Measurements from ENCODE around the gene RPL18.

The RPL18 gene

DNA sequence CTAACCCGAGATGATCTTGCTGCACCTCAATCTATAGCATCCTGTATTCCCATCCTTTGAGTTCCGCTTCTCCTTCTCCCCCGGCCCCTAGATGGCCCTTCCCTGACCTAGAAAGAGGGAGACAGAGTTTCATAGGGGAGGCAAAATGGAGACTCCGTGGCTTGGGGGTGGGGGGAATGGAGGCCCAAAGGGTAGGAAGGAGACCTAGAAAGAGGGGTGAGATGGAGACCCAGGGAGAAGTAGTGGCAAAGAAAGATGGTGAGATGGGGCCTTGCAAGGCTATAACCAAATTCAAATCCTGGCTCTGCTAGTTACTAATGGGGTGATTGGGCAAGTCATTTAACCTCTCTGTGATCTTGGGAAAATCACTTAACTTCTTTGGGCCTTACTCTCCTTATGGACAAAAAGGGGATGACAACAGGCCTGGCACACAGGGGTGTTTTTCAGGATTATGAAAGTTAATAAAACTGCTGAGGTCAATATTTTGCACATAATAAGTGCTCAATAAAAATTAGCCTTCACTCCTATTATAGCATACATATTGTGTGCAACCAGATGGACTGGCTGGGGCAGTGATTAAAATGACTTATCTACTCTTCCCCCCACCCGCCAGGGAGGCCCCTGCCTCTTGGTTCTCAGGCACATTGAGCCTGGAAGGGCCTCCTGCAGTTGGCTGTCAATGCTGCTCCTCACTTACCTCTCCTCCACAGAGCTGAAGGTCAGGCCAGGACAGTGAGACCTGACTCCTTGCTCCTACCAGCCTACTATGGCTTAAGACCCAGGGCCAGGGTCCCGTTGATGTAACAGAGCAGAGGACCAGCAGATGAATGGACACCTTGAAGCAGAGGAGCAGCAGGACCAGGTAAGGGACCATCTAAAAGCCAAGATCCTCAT lies 961 bp upstream of the RPL18 start:
- H3K4me1 ChIP-seq (ENCODE audit: control insufficient read depth, low read depth, low read length), result peaks cover 14% of the 10 kb centered on the region
- H3K4ac ChIP-seq (ENCODE audit: low read depth, low read length), result peak overlapping the region; percentile 44
- H3K36me3 ChIP-seq (ENCODE audit: control insufficient read depth, insufficient read depth, low read length), result peaks cover 26% of the 10 kb centered on the region
- no peak overlapping the region for H2BK120ac ChIP-seq (ENCODE audit: low read depth, low read length)
- peak overlapping the region; percentile 89 for H2BK5ac ChIP-seq (ENCODE audit: low read length)
- peak overlapping the region; percentile 79 for H3K4me3 ChIP-seq (ENCODE audit: low read length)
- H2AK5ac ChIP-seq (ENCODE audit: low read length), result peak overlapping the region; percentile 97
- H4K8ac ChIP-seq (ENCODE audit: low read depth, low read length), result no peak overlapping the region
- peak overlapping the region; percentile 65 for H3K18ac ChIP-seq (ENCODE audit: low read length)
- H3K79me2 ChIP-seq (ENCODE audit: control insufficient read depth, insufficient read depth, low read length), result peaks cover 33% of the 10 kb centered on the region
- H3K27me3 ChIP-seq (ENCODE audit: insufficient read depth, low read length, poor library complexity), result no peaks in the 10 kb centered on the region
- no peak overlapping the region for H2BK15ac ChIP-seq (replicated peaks; ENCODE audit: low read depth)
- H4K5ac ChIP-seq (ENCODE audit: low read length), result peak overlapping the region; percentile 77
- H3K27ac ChIP-seq (ENCODE audit: low read depth, low read length), result peak overlapping the region; percentile 45
- H3K9ac ChIP-seq (ENCODE audit: low read length), result peak overlapping the region; percentile 94
- H3K56ac ChIP-seq (ENCODE audit: low read length), result peak overlapping the region; percentile 95
- DNase-seq, result no peak
- H3K79me1 ChIP-seq (ENCODE audit: low read length), result peaks cover 11% of the 10 kb centered on the region
- peak overlapping the region; percentile 73 for H3K4me2 ChIP-seq (ENCODE audit: low read length)
- H3K23ac ChIP-seq (ENCODE audit: low read length), result peak overlapping the region; percentile 24
- no CpG with 5 or more reads among the region's 6 CpGs for WGBS (ENCODE audit: extremely low coverage, insufficient coverage, low lambda C conversion rate)

DNA sequence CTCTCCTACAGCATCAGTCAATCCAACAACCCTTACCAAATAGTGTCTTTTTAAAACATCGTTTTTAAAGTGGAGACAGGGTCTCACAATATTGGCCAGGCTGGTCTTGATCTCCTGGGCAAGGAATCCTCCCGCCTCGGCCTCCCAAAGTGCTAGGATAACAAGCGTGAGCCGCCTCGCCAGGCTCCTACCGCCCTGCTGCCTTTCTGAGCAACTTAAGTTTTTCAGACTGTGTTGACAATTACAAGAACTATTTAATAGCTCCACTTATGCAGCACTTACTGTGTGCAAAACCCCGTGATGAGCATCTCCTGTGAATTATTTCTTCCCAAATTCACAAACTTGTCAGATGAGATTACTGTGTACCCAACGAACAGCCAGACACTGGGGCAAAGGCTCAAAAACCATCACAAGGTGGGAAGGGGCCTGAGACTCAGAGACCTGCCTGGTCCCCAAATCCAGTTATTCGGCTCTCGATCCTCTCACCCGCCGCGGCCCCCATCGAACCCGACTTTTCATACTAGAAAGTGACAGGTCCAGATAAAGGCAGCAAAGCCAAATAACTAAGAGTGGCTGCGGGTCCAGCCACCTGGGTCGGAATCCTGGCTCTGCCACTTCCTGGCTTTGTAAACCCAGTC lies 581 bp downstream of the RPL18 start:
- Histone ChIP-seq H3K56ac (ENCODE audit: low read length) (peak overlapping the region; percentile 95), H3K4me2 (ENCODE audit: low read length) (peak overlapping the region; percentile 67), H2BK5ac (ENCODE audit: low read length) (peak overlapping the region; percentile 17), H3K9ac (ENCODE audit: low read length) (peak overlapping the region; percentile 92), H3K27me3 (ENCODE audit: insufficient read depth, low read length, poor library complexity) (no peaks in the 10 kb centered on the region), H4K8ac (ENCODE audit: low read depth, low read length) (no peak overlapping the region), H2AK5ac (ENCODE audit: low read length) (peak overlapping the region; percentile 83), H3K23ac (ENCODE audit: low read length) (no peak overlapping the region), H2BK120ac (ENCODE audit: low read depth, low read length) (no peak overlapping the region), H3K4ac (ENCODE audit: low read depth, low read length) (peak overlapping the region; percentile 88), H4K5ac (ENCODE audit: low read length) (peak overlapping the region; percentile 47), H2BK15ac (replicated peaks; ENCODE audit: low read depth) (no peak overlapping the region), H3K18ac (ENCODE audit: low read length) (peak overlapping the region; percentile 82), H3K79me1 (ENCODE audit: low read length) (peaks cover 11% of the 10 kb centered on the region), H3K27ac (ENCODE audit: low read depth, low read length) (peak overlapping the region; percentile 73), H3K36me3 (ENCODE audit: control insufficient read depth, insufficient read depth, low read length) (peaks cover 26% of the 10 kb centered on the region), H3K4me1 (ENCODE audit: control insufficient read depth, low read depth, low read length) (peaks cover 12% of the 10 kb centered on the region), H3K4me3 (ENCODE audit: low read length) (peak overlapping the region; percentile 99), H3K79me2 (ENCODE audit: control insufficient read depth, insufficient read depth, low read length) (peaks cover 33% of the 10 kb centered on the region)
- DNase-seq, result no peak
- WGBS (ENCODE audit: extremely low coverage, insufficient coverage, low lambda C conversion rate), result no CpG with 5 or more reads among the region's 18 CpGs

DNA sequence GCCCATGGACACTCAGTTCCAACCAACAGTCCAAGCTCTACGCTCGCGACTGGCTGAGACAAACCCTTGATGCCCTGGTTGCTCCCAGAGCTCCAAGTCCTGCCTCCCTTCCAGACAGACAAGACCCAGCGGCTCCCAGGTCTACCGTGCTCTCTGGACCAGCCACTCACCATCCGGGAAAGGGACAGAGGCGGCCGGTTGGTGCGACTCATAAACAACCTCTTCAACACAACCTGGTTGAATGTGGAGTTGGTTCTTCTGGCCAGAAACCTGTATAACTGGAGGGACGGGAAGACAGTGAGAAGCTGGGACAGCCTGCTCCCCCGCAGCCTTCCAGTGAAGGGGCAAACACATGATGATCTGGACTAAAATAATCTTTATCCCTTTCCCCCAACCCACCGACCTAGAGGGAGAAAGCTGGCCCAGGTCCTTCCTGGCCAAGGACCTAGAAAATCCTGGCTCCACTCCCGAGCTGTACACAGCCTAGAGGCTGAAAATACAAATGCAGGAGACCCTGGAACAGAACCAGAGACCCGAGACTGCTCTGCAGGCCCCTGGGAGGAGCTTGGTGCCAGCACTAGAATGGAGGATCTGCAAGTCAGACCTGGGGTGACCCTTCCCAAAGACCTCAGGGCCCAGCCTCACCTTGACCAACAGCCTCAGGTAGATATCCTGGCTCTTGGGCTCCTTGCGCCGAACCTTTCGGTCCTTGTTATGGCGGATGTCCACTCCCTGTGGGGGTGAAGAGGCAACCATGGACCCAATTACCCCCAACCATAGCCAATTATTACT lies 1.6 kb downstream of the RPL18 start:
- H3K27ac ChIP-seq (ENCODE audit: low read depth, low read length), result no peak overlapping the region
- no peak for DNase-seq

DNA sequence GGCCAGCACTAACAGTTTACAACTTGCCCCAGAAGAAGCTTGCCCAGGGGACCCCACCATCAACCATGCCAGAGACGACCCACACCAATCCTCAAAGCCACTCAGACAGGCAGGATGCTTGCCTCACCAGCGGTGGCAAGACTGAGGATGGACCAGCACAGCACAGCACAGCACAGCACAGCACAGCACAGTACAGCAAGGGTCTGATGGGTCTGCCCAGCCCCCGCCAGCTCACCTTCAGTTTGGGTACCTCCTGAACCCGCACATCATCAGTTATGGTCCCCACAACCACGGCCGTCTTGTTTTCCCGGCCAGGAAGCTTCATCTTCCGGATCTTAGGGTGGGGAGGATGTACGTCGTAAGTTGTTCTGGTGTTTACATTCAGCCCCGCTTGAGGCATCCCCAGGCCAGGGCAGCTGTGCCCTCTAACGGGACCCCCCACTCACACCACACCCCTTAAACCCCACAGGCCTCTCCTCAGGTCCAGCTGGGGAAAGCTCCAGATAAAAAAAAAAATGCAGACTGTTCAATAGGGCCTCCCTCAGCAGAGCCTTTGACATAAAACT lies 2.4 kb downstream of the RPL18 start:
- Histone ChIP-seq H2AK5ac (ENCODE audit: low read length) (no peak overlapping the region), H3K18ac (ENCODE audit: low read length) (no peak overlapping the region), H3K4me3 (ENCODE audit: low read length) (no peak overlapping the region), H3K79me2 (ENCODE audit: control insufficient read depth, insufficient read depth, low read length) (peaks cover 33% of the 10 kb centered on the region), H2BK120ac (ENCODE audit: low read depth, low read length) (no peak overlapping the region), H4K5ac (ENCODE audit: low read length) (no peak overlapping the region), H3K36me3 (ENCODE audit: control insufficient read depth, insufficient read depth, low read length) (peaks cover 26% of the 10 kb centered on the region), H3K9ac (ENCODE audit: low read length) (peak overlapping the region; percentile 92), H3K79me1 (ENCODE audit: low read length) (peaks cover 11% of the 10 kb centered on the region), H3K56ac (ENCODE audit: low read length) (peak overlapping the region; percentile 95), H2BK15ac (replicated peaks; ENCODE audit: low read depth) (no peak overlapping the region), H2BK5ac (ENCODE audit: low read length) (no peak overlapping the region), H4K8ac (ENCODE audit: low read depth, low read length) (no peak overlapping the region), H3K4me2 (ENCODE audit: low read length) (no peak overlapping the region), H3K27me3 (ENCODE audit: insufficient read depth, low read length, poor library complexity) (no peaks in the 10 kb centered on the region), H3K27ac (ENCODE audit: low read depth, low read length) (no peak overlapping the region), H3K4me1 (ENCODE audit: control insufficient read depth, low read depth, low read length) (peaks cover 11% of the 10 kb centered on the region), H3K23ac (ENCODE audit: low read length) (no peak overlapping the region), H3K4ac (ENCODE audit: low read depth, low read length) (no peak overlapping the region)
- WGBS (ENCODE audit: extremely low coverage, insufficient coverage, low lambda C conversion rate), result no CpG with 5 or more reads among the region's 12 CpGs
- DNase-seq, result no peak

More for the DNA sequence above, 1.6 kb downstream of the RPL18 start:
- Histone ChIP-seq H3K36me3 (ENCODE audit: control insufficient read depth, insufficient read depth, low read length) (peaks cover 26% of the 10 kb centered on the region), H3K4me2 (ENCODE audit: low read length) (peak overlapping the region; percentile 67), H2BK5ac (ENCODE audit: low read length) (no peak overlapping the region), H3K4me1 (ENCODE audit: control insufficient read depth, low read depth, low read length) (peaks cover 11% of the 10 kb centered on the region), H3K9ac (ENCODE audit: low read length) (peak overlapping the region; percentile 92), H4K8ac (ENCODE audit: low read depth, low read length) (no peak overlapping the region), H3K4me3 (ENCODE audit: low read length) (peak overlapping the region; percentile 99), H3K27me3 (ENCODE audit: insufficient read depth, low read length, poor library complexity) (no peaks in the 10 kb centered on the region), H3K23ac (ENCODE audit: low read length) (no peak overlapping the region), H3K79me2 (ENCODE audit: control insufficient read depth, insufficient read depth, low read length) (peaks cover 33% of the 10 kb centered on the region), H2BK15ac (replicated peaks; ENCODE audit: low read depth) (no peak overlapping the region), H3K4ac (ENCODE audit: low read depth, low read length) (no peak overlapping the region), H3K18ac (ENCODE audit: low read length) (no peak overlapping the region), H4K5ac (ENCODE audit: low read length) (no peak overlapping the region), H3K79me1 (ENCODE audit: low read length) (peaks cover 11% of the 10 kb centered on the region), H2AK5ac (ENCODE audit: low read length) (no peak overlapping the region), H2BK120ac (ENCODE audit: low read depth, low read length) (no peak overlapping the region), H3K56ac (ENCODE audit: low read length) (peak overlapping the region; percentile 95)
- no CpG with 5 or more reads among the region's 18 CpGs for WGBS (ENCODE audit: extremely low coverage, insufficient coverage, low lambda C conversion rate)

DNA sequence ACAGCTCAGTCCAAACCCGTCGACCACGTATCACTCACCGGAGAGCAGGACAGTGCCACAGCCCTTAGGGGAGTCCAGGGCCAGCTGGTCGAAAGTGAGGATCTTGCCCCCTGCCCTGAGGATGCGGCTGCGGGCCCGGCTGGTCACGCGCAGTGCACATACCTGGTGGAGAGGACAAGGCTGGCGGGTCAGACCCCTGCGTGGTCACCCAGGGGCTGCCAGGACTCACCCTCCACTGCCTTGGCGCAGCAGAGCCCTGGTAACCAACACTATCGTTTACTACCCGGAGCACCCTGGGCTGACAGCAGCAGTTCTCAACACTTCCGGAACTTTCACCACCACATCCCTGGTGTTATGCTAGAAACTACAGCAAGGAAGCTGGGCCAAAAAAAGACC lies 2.9 kb downstream of the RPL18 start:
- WGBS (ENCODE audit: extremely low coverage, insufficient coverage, low lambda C conversion rate), result no CpG with 5 or more reads among the region's 16 CpGs
- no peak overlapping the region for H2BK5ac ChIP-seq (ENCODE audit: low read length)
- no peak overlapping the region for H4K5ac ChIP-seq (ENCODE audit: low read length)
- H3K56ac ChIP-seq (ENCODE audit: low read length), result peak overlapping the region; percentile 49
- no peak overlapping the region for H2AK5ac ChIP-seq (ENCODE audit: low read length)
- H3K36me3 ChIP-seq (ENCODE audit: control insufficient read depth, insufficient read depth, low read length), result peaks cover 26% of the 10 kb centered on the region
- no peak overlapping the region for H4K8ac ChIP-seq (ENCODE audit: low read depth, low read length)
- H3K18ac ChIP-seq (ENCODE audit: low read length), result no peak overlapping the region
- H3K79me1 ChIP-seq (ENCODE audit: low read length), result peaks cover 11% of the 10 kb centered on the region
- H3K79me2 ChIP-seq (ENCODE audit: control insufficient read depth, insufficient read depth, low read length), result peaks cover 33% of the 10 kb centered on the region
- no peak overlapping the region for H3K4me3 ChIP-seq (ENCODE audit: low read length)
- no peak overlapping the region for H3K23ac ChIP-seq (ENCODE audit: low read length)
- H2BK15ac ChIP-seq (replicated peaks; ENCODE audit: low read depth), result no peak overlapping the region
- no peaks in the 10 kb centered on the region for H3K27me3 ChIP-seq (ENCODE audit: insufficient read depth, low read length, poor library complexity)
- H3K9ac ChIP-seq (ENCODE audit: low read length), result peak overlapping the region; percentile 92
- no peak overlapping the region for H3K27ac ChIP-seq (ENCODE audit: low read depth, low read length)
- no peak overlapping the region for H2BK120ac ChIP-seq (ENCODE audit: low read depth, low read length)
- no peak overlapping the region for H3K4me2 ChIP-seq (ENCODE audit: low read length)
- H3K4ac ChIP-seq (ENCODE audit: low read depth, low read length), result no peak overlapping the region
- peaks cover 11% of the 10 kb centered on the region for H3K4me1 ChIP-seq (ENCODE audit: control insufficient read depth, low read depth, low read length)
- no peak for DNase-seq
